RWPE2 (cell line): ENCODE results near the gene GNE.

Experiments
- ATAC-seq: fragments of 200-7000 bp; cut with Tn5 transposase; 3 replicates; pipeline ENCODE4 v1.9.1; 2021; ENCODE audit warnings: low read depth
- DNase-seq: peaks from one replicate; pipeline ENCODE4 v3.0.0-alpha.2; 2020; ENCODE audit warnings: low spot score
- H3K27ac ChIP-seq: fragments of 450-650 bp; 2 replicates; pipeline ENCODE4 v1.5.1; 2017; ENCODE audit warnings: mild to moderate bottlenecking; ENCODE audit not compliant: poor library complexity, severe bottlenecking
- H3K27me3 ChIP-seq: fragments of 250-450 bp; sonication (Bioruptor Pico); 2 replicates; pipeline ENCODE4 v1.5.1; 2021; ENCODE audit warnings: mild to moderate bottlenecking, moderate library complexity; ENCODE audit not compliant: insufficient read depth, poor library complexity, severe bottlenecking
- H3K36me3 ChIP-seq: fragments of 250-450 bp; sonication (Bioruptor Pico); 2 replicates; pipeline ENCODE4 v1.5.1; 2020; ENCODE audit warnings: low read depth, mild to moderate bottlenecking, moderate library complexity
- H3K4me1 ChIP-seq: fragments of 250-450 bp; sonication (Bioruptor Pico); 2 replicates; pipeline ENCODE4 v1.5.1; 2021; ENCODE audit warnings: mild to moderate bottlenecking, moderate library complexity; ENCODE audit not compliant: insufficient read depth, poor library complexity, severe bottlenecking
- H3K4me3 ChIP-seq: fragments of 250-450 bp; sonication (Bioruptor Pico); 2 replicates; pipeline ENCODE4 v1.5.1; 2021; ENCODE audit warnings: mild to moderate bottlenecking, moderate library complexity; ENCODE audit not compliant: severe bottlenecking
- H3K9me3 ChIP-seq: fragments of 250-450 bp; sonication (Bioruptor Pico); 2 replicates; pipeline ENCODE4 v1.5.1; 2021; ENCODE audit warnings: mild to moderate bottlenecking, moderate library complexity; ENCODE audit not compliant: severe bottlenecking
- CTCF ChIP-seq: fragments of 450-650 bp; IDR thresholded peaks from one replicate; pipeline ENCODE4 v1.5.1; 2017; ENCODE audit warnings: mild to moderate bottlenecking, moderate library complexity; ENCODE audit not compliant: poor library complexity, severe bottlenecking

GNE gene

GRCh38 chr9:36194326-36195000, 63.8 kb downstream of the GNE start:
- no peak for TF ChIP-seq CTCF
- peaks cover 47% of the 10 kb centered on the region for H3K36me3 ChIP-seq
- no peak for ATAC-seq
- no peaks in the 10 kb centered on the region for H3K9me3 ChIP-seq
- H3K27me3 ChIP-seq = no peaks in the 10 kb centered on the region
- H3K27ac ChIP-seq = no peak overlapping the region
- H3K4me1 ChIP-seq = peaks cover 15% of the 10 kb centered on the region
- DNase-seq = no peak
- no peak overlapping the region for H3K4me3 ChIP-seq

GRCh38 chr9:36193023-36193422, 65.2 kb downstream of the GNE start:
- no peaks in the 10 kb centered on the region for H3K9me3 ChIP-seq
- no peak for ATAC-seq
- peaks cover 15% of the 10 kb centered on the region for H3K4me1 ChIP-seq
- H3K4me3 ChIP-seq = peak overlapping the region; percentile 88
- TF ChIP-seq CTCF = no peak
- peaks cover 36% of the 10 kb centered on the region for H3K36me3 ChIP-seq
- H3K27me3 ChIP-seq = no peaks in the 10 kb centered on the region
- no peak overlapping the region for H3K27ac ChIP-seq
- DNase-seq = no peak

- Histone ChIP-seq H3K9me3 (no peaks in the 10 kb centered on the region), H3K36me3 (peaks cover 28% of the 10 kb centered on the region), H3K4me1 (peaks cover 15% of the 10 kb centered on the region), H3K27ac (no peak overlapping the region), H3K27me3 (no peaks in the 10 kb centered on the region), H3K4me3 (peak overlapping the region; percentile 88)
- no peak for DNase-seq
- ATAC-seq = 0 out of 3 replicates have a peak, but pooled peaks have one; percentile 6
- no peak for TF ChIP-seq CTCF
Measured at GRCh38 chr9:36192196-36192595, 66.1 kb downstream of the GNE start.

- no peak for TF ChIP-seq CTCF
- Histone ChIP-seq H3K27me3 (no peaks in the 10 kb centered on the region), H3K36me3 (peaks cover 23% of the 10 kb centered on the region), H3K27ac (peak overlapping the region; percentile 54), H3K9me3 (no peaks in the 10 kb centered on the region), H3K4me1 (peaks cover 15% of the 10 kb centered on the region), H3K4me3 (peak overlapping the region; percentile 88)
- DNase-seq (no peak), ATAC-seq (no peak)
Measured at GRCh38 chr9:36191686-36192085, 66.6 kb downstream of the GNE start.

GRCh38 chr9:36191290-36191645, 67.0 kb downstream of the GNE start:
- Histone ChIP-seq H3K27ac (peak overlapping the region; percentile 54), H3K4me3 (peak overlapping the region; percentile 88), H3K4me1 (peaks cover 15% of the 10 kb centered on the region), H3K27me3 (no peaks in the 10 kb centered on the region), H3K36me3 (peaks cover 19% of the 10 kb centered on the region), H3K9me3 (no peaks in the 10 kb centered on the region)
- no peak for TF ChIP-seq CTCF
- ATAC-seq (no peak; the same call in 2 of the 3 replicates), DNase-seq (no peak)
